Neuronal stem cell (in vitro differentiated cells): ENCODE measurements around the gene MAD1L1. TPM values are rescaled to one million over a fixed set of nuclear protein-coding genes. Genes with fewer than 3 reads are reported as not detected.

Source experiments
- DNase-seq: peaks from one replicate; pipeline ENCODE4 v3.0.0-alpha.2; 2013; ENCODE audit warnings: low spot score
- H2AFZ ChIP-seq: one replicate; pipeline ENCODE4 v1.6.1; 2013; ENCODE audit warnings: mild to moderate bottlenecking, low read length, inconsistent platforms
- H2AK5ac ChIP-seq: 2 replicates; pipeline ENCODE4 v1.6.1; 2013; ENCODE audit warnings: low read depth, mild to moderate bottlenecking, inconsistent platforms, low read length, moderate library complexity, mixed read lengths
- H2BK120ac ChIP-seq: 2 replicates; pipeline ENCODE4 v1.6.1; 2013; ENCODE audit warnings: low read depth, mild to moderate bottlenecking, inconsistent platforms, low read length, moderate library complexity, mixed read lengths
- H2BK12ac ChIP-seq: one replicate; pipeline ENCODE4 v1.6.1; 2013; ENCODE audit warnings: low read length, inconsistent platforms
- H2BK15ac ChIP-seq: 2 replicates; pipeline ENCODE4 v1.6.1; 2013; ENCODE audit warnings: mild to moderate bottlenecking, low read length, inconsistent platforms, mixed read lengths
- H2BK5ac ChIP-seq: one replicate; pipeline ENCODE4 v1.6.1; 2013; ENCODE audit warnings: inconsistent platforms, mild to moderate bottlenecking, low read length, moderate library complexity
- H3K14ac ChIP-seq: one replicate; pipeline ENCODE4 v1.6.1; 2013; ENCODE audit warnings: low read length, inconsistent platforms
- H3K18ac ChIP-seq: 2 replicates; pipeline ENCODE4 v1.6.1; 2013; ENCODE audit warnings: low read length, inconsistent platforms
- H3K23ac ChIP-seq: 2 replicates; pipeline ENCODE4 v1.6.1; 2013; ENCODE audit warnings: low read depth, mild to moderate bottlenecking, mixed read lengths, low read length, inconsistent platforms; ENCODE audit not compliant: poor library complexity
- H3K27ac ChIP-seq: replicated peaks from 3 replicates; pipeline ENCODE4 v1.5.1; 2013; ENCODE audit warnings: low read length, inconsistent platforms
- H3K27me3 ChIP-seq, 3 experiments: 2 replicates each; pipeline ENCODE4 v1.6.1; 2013; ENCODE audit warnings: low read length in 3 of 3, mild to moderate bottlenecking in 2 of 3, inconsistent platforms in 1 of 3, low read depth in 1 of 3, mixed read lengths in 1 of 3, moderate library complexity in 1 of 3; ENCODE audit not compliant: control insufficient read depth in 3 of 3, insufficient read depth in 3 of 3
- H3K36me3 ChIP-seq, 2 donors: replicated peaks in 1 of 2; 2 replicates each; pipeline ENCODE4 v1.6.1; 2013; ENCODE audit warnings: low read length in 2 of 2; ENCODE audit not compliant: control insufficient read depth in 2 of 2, insufficient read depth in 2 of 2
- H3K4ac ChIP-seq: 2 replicates; pipeline ENCODE4 v1.6.1; 2013; ENCODE audit warnings: inconsistent platforms, mild to moderate bottlenecking, low read length, moderate library complexity
- H3K4me1 ChIP-seq, 2 donors: 1 replicate in 1 of 2; 2 replicates in 1 of 2; pipeline ENCODE4 v1.6.1; 2013; ENCODE audit warnings: low read length in 2 of 2, low read depth in 1 of 2; ENCODE audit not compliant: control insufficient read depth in 2 of 2, insufficient read depth in 1 of 2
- H3K4me2 ChIP-seq: one replicate; pipeline ENCODE4 v1.6.1; 2013; ENCODE audit warnings: mild to moderate bottlenecking, low read length, inconsistent platforms; ENCODE audit not compliant: insufficient read depth, poor library complexity, severe bottlenecking
- H3K4me3 ChIP-seq, 2 donors: 2 replicates each; pipeline ENCODE4 v1.5.1; 2013; ENCODE audit warnings: low read length in 2 of 2, mild to moderate bottlenecking in 2 of 2, inconsistent platforms in 1 of 2, moderate library complexity in 1 of 2
- H3K79me1 ChIP-seq: one replicate; pipeline ENCODE4 v1.6.1; 2013; ENCODE audit warnings: low read depth, mild to moderate bottlenecking, inconsistent platforms, low read length, moderate library complexity
- H3K9ac ChIP-seq: one replicate; pipeline ENCODE4 v1.6.1; 2013; ENCODE audit warnings: mild to moderate bottlenecking, low read depth, low read length, inconsistent platforms; ENCODE audit not compliant: poor library complexity
- H3K9me3 ChIP-seq, 2 donors: replicated peaks in 1 of 2; 2 replicates each; pipeline versions ENCODE3 to v1.6.1; 2013; ENCODE audit warnings: low read length in 2 of 2, mild to moderate bottlenecking in 2 of 2, inconsistent platforms in 1 of 2, low read depth in 1 of 2, mixed read lengths in 1 of 2, moderate library complexity in 1 of 2; ENCODE audit not compliant: control insufficient read depth in 2 of 2, insufficient read depth in 1 of 2
- H4K8ac ChIP-seq: one replicate; pipeline ENCODE4 v1.6.1; 2013; ENCODE audit warnings: low read depth, mild to moderate bottlenecking, inconsistent platforms, low read length, moderate library complexity
- H4K91ac ChIP-seq: one replicate; pipeline ENCODE4 v1.6.1; 2013; ENCODE audit warnings: low read length, low read depth, mild to moderate bottlenecking, inconsistent platforms; ENCODE audit not compliant: poor library complexity
- WGBS, 2 donors: extraction: QIAGEN DNeasy Blood & Tissue Kit; methylation state at CpG; one replicate each; pipeline ENCODE4 v1.1.7; 2013; ENCODE audit warnings: missing lambda C conversion rate in 2 of 2, mixed read lengths in 1 of 2; ENCODE audit not compliant: insufficient read length in 2 of 2, insufficient replicate concordance in 1 of 2; ENCODE audit errors: extremely low coverage in 2 of 2; 5-methylcytosine and 5-hydroxymethylcytosine counted together
- small RNA-seq: library from polyadenylated mRNA; stranded (forward); fragments of <200 nt; extraction: miRNeasy Mini kit (QIAGEN cat#:217004); gene quantifications from one replicate; pipeline ENCODE3, GENCODE V24; 2013; ENCODE audit not compliant: insufficient read depth

MAD1L1 gene

GRCh38 chr7:1769286-1770200 lies 463.2 kb downstream of the MAD1L1 start:
- no peaks in the 10 kb centered on the region for H3K27me3 ChIP-seq
- no peak overlapping the region for H2BK15ac ChIP-seq
- H3K79me1 ChIP-seq: no peaks in the 10 kb centered on the region
- H3K14ac ChIP-seq: no peak overlapping the region
- no peak overlapping the region for H4K91ac ChIP-seq
- peak overlapping the region; percentile 50 for H2AK5ac ChIP-seq
- H2BK5ac ChIP-seq: no peak overlapping the region
- H3K23ac ChIP-seq: no peak overlapping the region
- no peak overlapping the region for H2BK120ac ChIP-seq
- H3K9me3 ChIP-seq: no peaks in the 10 kb centered on the region
- no peak overlapping the region for H2AFZ ChIP-seq
- H3K4me1 ChIP-seq: no peaks in the 10 kb centered on the region
- WGBS, 2 donors: no CpG with 5 or more reads among the region's 54 CpGs
- no peak for DNase-seq
- no peak overlapping the region for H3K4me3 ChIP-seq
- no peak overlapping the region for H3K4ac ChIP-seq
- H3K27ac ChIP-seq: no peak overlapping the region
- no peak overlapping the region for H3K9ac ChIP-seq
- H2BK12ac ChIP-seq: no peak overlapping the region
- no peak overlapping the region for H4K8ac ChIP-seq
- peak overlapping the region; percentile 80 for H3K18ac ChIP-seq
- H3K36me3 ChIP-seq: no peaks in the 10 kb centered on the region
- H3K4me2 ChIP-seq: no peak overlapping the region

- no peak overlapping the region for H2BK15ac ChIP-seq
- H4K91ac ChIP-seq: no peak overlapping the region
- no peak overlapping the region for H2BK120ac ChIP-seq
- H3K27me3 ChIP-seq: no peaks in the 10 kb centered on the region
- H2AFZ ChIP-seq: no peak overlapping the region
- no CpG with 5 or more reads among the region's 7 CpGs for WGBS, 2 donors
- no peak overlapping the region for H3K14ac ChIP-seq
- H2AK5ac ChIP-seq: peak overlapping the region; percentile 50
- H3K4ac ChIP-seq: no peak overlapping the region
- no peak overlapping the region for H2BK12ac ChIP-seq
- no peaks in the 10 kb centered on the region for H3K4me1 ChIP-seq
- no peak overlapping the region for H4K8ac ChIP-seq
- no peak overlapping the region for H3K23ac ChIP-seq
- no peaks in the 10 kb centered on the region for H3K79me1 ChIP-seq
- no peak overlapping the region for H3K27ac ChIP-seq
- no peak overlapping the region for H2BK5ac ChIP-seq
- H3K4me3 ChIP-seq: no peak overlapping the region
- no peaks in the 10 kb centered on the region for H3K9me3 ChIP-seq
- H3K36me3 ChIP-seq: no peaks in the 10 kb centered on the region
- H3K4me2 ChIP-seq: no peak overlapping the region
- no peak overlapping the region for H3K18ac ChIP-seq
- DNase-seq: no peak
- no peak overlapping the region for H3K9ac ChIP-seq
These were observed 463.9 kb downstream of the MAD1L1 start for GRCh38 chr7:1768832-1769231.

GRCh38 chr7:1767524-1767923 lies 465.2 kb downstream of the MAD1L1 start:
- peaks cover 3% of the 10 kb centered on the region in 2 donors for H3K9me3 ChIP-seq
- no peak overlapping the region for H2BK120ac ChIP-seq
- no peak overlapping the region for H4K8ac ChIP-seq
- H4K91ac ChIP-seq: no peak overlapping the region
- H3K4me2 ChIP-seq: no peak overlapping the region
- H3K4me3 ChIP-seq: no peak overlapping the region
- H3K27ac ChIP-seq: no peak overlapping the region
- H2AFZ ChIP-seq: no peak overlapping the region
- H3K4ac ChIP-seq: no peak overlapping the region
- H3K79me1 ChIP-seq: peaks cover under 1% of the 10 kb centered on the region
- DNase-seq: no peak
- H3K23ac ChIP-seq: no peak overlapping the region
- no peaks in the 10 kb centered on the region for H3K36me3 ChIP-seq
- no peak overlapping the region for H3K9ac ChIP-seq
- H3K14ac ChIP-seq: no peak overlapping the region
- no peaks in the 10 kb centered on the region for H3K4me1 ChIP-seq
- no CpG with 5 or more reads among the region's 10 CpGs for WGBS, 2 donors
- H2AK5ac ChIP-seq: no peak overlapping the region
- H2BK15ac ChIP-seq: no peak overlapping the region
- no peak overlapping the region for H3K18ac ChIP-seq
- H2BK12ac ChIP-seq: no peak overlapping the region
- H2BK5ac ChIP-seq: no peak overlapping the region
- H3K27me3 ChIP-seq: no peaks in the 10 kb centered on the region

Small RNA genes within 50 kb of the gene (small RNA-seq; reads per million reads assigned to genes)
- gene MIR4655: not detected
